ENCODE data around the gene DAZAP1. TPM values are rescaled to one million over a fixed set of nuclear protein-coding genes. Genes with fewer than 3 reads are reported as not detected.

DAZAP1 gene
- total RNA-seq, 4 donors from 2014 or later: 45.3 to 75.4 (median 64.0) TPM

- WGBS, 2 donors (ENCODE audit: low coverage in 1 of 2): 48 to 53% methylated on average over 3 to 12 of the region's 22 CpGs
- no peaks in the 10 kb centered on the region for H3K36me3 ChIP-seq
- H3K4me1 ChIP-seq: peaks cover 0 to 64% (median 22%) of the 10 kb centered on the region in 3 donors
- ATAC-seq: no peak
- no peak overlapping the region for H3K4me3 ChIP-seq
- TF ChIP-seq POLR2A (IDR thresholded peaks at IDR 0.05) (no peak), POLR2AphosphoS5 (IDR thresholded peaks at IDR 0.05) (no peak), EP300 (IDR thresholded peaks at IDR 0.05) (no peak)
- TF ChIP-seq, protein P1, sequence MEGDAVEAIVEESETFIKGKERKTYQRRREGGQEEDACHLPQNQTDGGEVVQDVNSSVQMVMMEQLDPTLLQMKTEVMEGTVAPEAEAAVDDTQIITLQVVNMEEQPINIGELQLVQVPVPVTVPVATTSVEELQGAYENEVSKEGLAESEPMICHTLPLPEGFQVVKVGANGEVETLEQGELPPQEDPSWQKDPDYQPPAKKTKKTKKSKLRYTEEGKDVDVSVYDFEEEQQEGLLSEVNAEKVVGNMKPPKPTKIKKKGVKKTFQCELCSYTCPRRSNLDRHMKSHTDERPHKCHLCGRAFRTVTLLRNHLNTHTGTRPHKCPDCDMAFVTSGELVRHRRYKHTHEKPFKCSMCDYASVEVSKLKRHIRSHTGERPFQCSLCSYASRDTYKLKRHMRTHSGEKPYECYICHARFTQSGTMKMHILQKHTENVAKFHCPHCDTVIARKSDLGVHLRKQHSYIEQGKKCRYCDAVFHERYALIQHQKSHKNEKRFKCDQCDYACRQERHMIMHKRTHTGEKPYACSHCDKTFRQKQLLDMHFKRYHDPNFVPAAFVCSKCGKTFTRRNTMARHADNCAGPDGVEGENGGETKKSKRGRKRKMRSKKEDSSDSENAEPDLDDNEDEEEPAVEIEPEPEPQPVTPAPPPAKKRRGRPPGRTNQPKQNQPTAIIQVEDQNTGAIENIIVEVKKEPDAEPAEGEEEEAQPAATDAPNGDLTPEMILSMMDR (IDR thresholded peaks at IDR 0.05): no peak
- H3K27me3 ChIP-seq: peaks cover 100% of the 10 kb centered on the region
- no peaks in the 10 kb centered on the region for H3K9me3 ChIP-seq
- H3K27ac ChIP-seq: no peak overlapping the region
These were observed 43.6 kb downstream of the DAZAP1 start for GRCh38 chr19:1450735-1451731.

GRCh38 chr19:1451916-1452801 is 44.8 kb downstream of the DAZAP1 start:
- Histone ChIP-seq H3K27me3 (peaks cover 100% of the 10 kb centered on the region), H3K4me3 (no peak overlapping the region)

DNA sequence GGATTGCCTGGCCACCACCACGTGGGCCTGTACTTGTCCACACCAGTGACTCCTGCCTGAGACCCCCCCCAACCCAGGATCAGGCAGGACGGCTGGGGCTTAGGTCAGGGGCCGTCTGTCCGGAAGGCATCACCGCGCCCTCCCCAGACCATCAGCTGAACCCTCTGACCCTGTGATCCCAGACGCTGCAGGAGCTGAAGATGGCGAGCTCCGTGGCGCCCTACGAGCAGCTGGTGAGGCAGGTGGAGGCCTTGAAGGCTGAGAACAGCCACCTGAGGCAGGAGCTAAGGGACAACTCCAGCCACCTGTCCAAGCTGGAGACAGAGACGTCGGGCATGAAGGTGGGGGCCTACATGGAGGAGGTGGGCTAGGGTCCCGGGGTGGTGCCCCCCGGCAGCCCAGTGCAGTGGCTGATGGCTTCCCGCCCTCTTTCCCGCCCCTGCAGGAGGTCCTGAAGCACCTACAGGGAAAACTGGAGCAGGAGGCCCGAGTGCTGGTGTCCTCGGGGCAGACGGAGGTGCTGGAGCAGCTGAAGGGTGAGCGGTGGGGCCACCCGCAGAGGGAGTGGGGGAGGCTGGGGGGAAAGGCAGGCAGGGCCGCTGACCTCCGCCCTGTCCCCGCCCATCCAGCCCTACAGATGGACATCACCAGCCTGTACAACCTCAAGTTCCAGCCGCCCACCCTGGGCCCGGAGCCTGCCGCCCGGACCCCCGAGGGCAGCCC is 45.6 kb downstream of the DAZAP1 start:
- Histone ChIP-seq H3K4me3 (no peak overlapping the region), H3K27ac (peak overlapping the region in 1 of 4 donors; percentile 38)

More at GRCh38 chr19:1451916-1452801, 44.8 kb downstream of the DAZAP1 start:
- H3K4me1 ChIP-seq: peaks cover 0 to 64% (median 14%) of the 10 kb centered on the region in 3 donors
- no peaks in the 10 kb centered on the region for H3K9me3 ChIP-seq
- H3K27ac ChIP-seq: no peak overlapping the region
- no peaks in the 10 kb centered on the region for H3K36me3 ChIP-seq
- WGBS, 2 donors (ENCODE audit: low coverage in 1 of 2): 0 to 9% methylated on average over 4 to 18 of the region's 39 CpGs
- TF ChIP-seq POLR2AphosphoS5 (IDR thresholded peaks at IDR 0.05) (no peak), POLR2A (IDR thresholded peaks at IDR 0.05) (no peak), EP300 (IDR thresholded peaks at IDR 0.05) (no peak)
- TF ChIP-seq, protein P1 (IDR thresholded peaks at IDR 0.05): no peak
- no peak for ATAC-seq

More for the DNA sequence above, 45.6 kb downstream of the DAZAP1 start:
- TF ChIP-seq, protein P1 (IDR thresholded peaks at IDR 0.05): no peak
- no peak for TF ChIP-seq EP300 (IDR thresholded peaks at IDR 0.05)
- no peak for TF ChIP-seq POLR2AphosphoS5 (IDR thresholded peaks at IDR 0.05)
- TF ChIP-seq POLR2A (IDR thresholded peaks at IDR 0.05): no peak
- ATAC-seq: no peak
- no CpG with 5 or more reads among the region's 30 CpGs for WGBS, 2 donors (ENCODE audit: low coverage in 1 of 2)
- H3K4me1 ChIP-seq: peaks cover 0 to 65% (median 14%) of the 10 kb centered on the region in 3 donors
- no peaks in the 10 kb centered on the region for H3K9me3 ChIP-seq
- peaks cover 100% of the 10 kb centered on the region for H3K27me3 ChIP-seq
- no peaks in the 10 kb centered on the region for H3K36me3 ChIP-seq

Measured in gastroesophageal sphincter (tissue), 4 donors.